Upper lobe of left lung (tissue), 6 donors: ENCODE measurements around the gene ZNF155. TPM values are rescaled to one million over a fixed set of nuclear protein-coding genes. Genes with fewer than 3 reads are reported as not detected.

Experiments
- ATAC-seq, 2 donors: fragments of 200-7000 bp; cut with Tn5 transposase; one replicate each; pipeline ENCODE4 v1.9.1; 2022; ENCODE audit warnings: mild to moderate bottlenecking in 2 of 2, moderate library complexity in 2 of 2; ENCODE audit not compliant: low FRiP score in 2 of 2
- DNase-seq, 2 donors: peaks; one replicate each; pipeline ENCODE4 v3.0.0-alpha.2; 2019 to 2020
- H3K27ac ChIP-seq, 4 donors: fragments of 200-600 bp; sonication (generic); one replicate each; pipeline ENCODE4 v1.5.1; 2016 to 2019
- H3K27me3 ChIP-seq, 4 donors: fragments of 200-600 bp; sonication (generic); one replicate each; pipeline ENCODE4 v1.5.1; 2017 to 2019
- H3K36me3 ChIP-seq, 4 donors: fragments of 200-600 bp; sonication (generic); one replicate each; pipeline ENCODE4 v1.5.1; 2016 to 2019
- H3K4me1 ChIP-seq, 4 donors: fragments of 200-600 bp; sonication (generic); one replicate each; pipeline ENCODE4 v1.5.1; 2018 to 2019
- H3K4me3 ChIP-seq, 4 donors: fragments of 200-600 bp; sonication (generic); one replicate each; pipeline ENCODE4 v1.5.1; 2017 to 2019; ENCODE audit warnings: mild to moderate bottlenecking in 2 of 4, moderate library complexity in 1 of 4
- H3K9me3 ChIP-seq, 4 donors: fragments of 200-600 bp; sonication (generic); one replicate each; pipeline ENCODE4 v1.5.1; 2018 to 2019
- EP300 ChIP-seq, 4 donors: sonication (generic); formaldehyde crosslinking; IDR thresholded peaks; one replicate each; pipeline ENCODE4 v1.5.1; 2017; ENCODE audit warnings: antibody characterized with exemption in 4 of 4, control low read depth in 2 of 4
- POLR2A ChIP-seq, 4 donors: fragments of 450-650 bp; IDR thresholded peaks; one replicate each; pipeline ENCODE4 v1.5.1; 2016 to 2017; ENCODE audit warnings: antibody characterized with exemption in 4 of 4, mild to moderate bottlenecking in 2 of 4
- POLR2AphosphoS5 ChIP-seq, 2 donors: sonication (generic); formaldehyde crosslinking; IDR thresholded peaks; one replicate each; pipeline ENCODE4 v1.5.1; 2017; ENCODE audit warnings: antibody characterized with exemption in 2 of 2
- WGBS, 2 donors: methylation state at CpG; one replicate each; pipeline ENCODE4 v1.1.5; 2017 to 2018; 5-methylcytosine and 5-hydroxymethylcytosine counted together
- total RNA-seq, 6 donors: library from RNA; depleted of rRNA in 4 of 6; stranded (reverse); fragments of >200 nt in 4 of 6; gene quantifications; one replicate each; pipeline versions ENCODE4 v1.1.0 to v1.2.1, GENCODE V29; 2016 to 2021
- TF ChIP-seq, protein P1 (sequence below), 6 experiments: fragments of 450-650 bp in 4 of 6; fragments of 200-600 bp in 2 of 6; sonication (generic) in 2 of 6; IDR thresholded peaks; one replicate each; pipeline ENCODE4 v1.5.1; 2016 to 2019; ENCODE audit warnings: antibody characterized with exemption in 6 of 6
- donor health status: DM: no; HTN: no; CAD: no; lungs with moderate emphysema.
- donor health status: DM: no; HTN: yes; CAD: no; lungs with severe emphysema.

Gene ZNF155
- total RNA-seq, 6 donors from 2014 or later, result 3.4 to 8.6 (median 5.7) TPM

DNA sequence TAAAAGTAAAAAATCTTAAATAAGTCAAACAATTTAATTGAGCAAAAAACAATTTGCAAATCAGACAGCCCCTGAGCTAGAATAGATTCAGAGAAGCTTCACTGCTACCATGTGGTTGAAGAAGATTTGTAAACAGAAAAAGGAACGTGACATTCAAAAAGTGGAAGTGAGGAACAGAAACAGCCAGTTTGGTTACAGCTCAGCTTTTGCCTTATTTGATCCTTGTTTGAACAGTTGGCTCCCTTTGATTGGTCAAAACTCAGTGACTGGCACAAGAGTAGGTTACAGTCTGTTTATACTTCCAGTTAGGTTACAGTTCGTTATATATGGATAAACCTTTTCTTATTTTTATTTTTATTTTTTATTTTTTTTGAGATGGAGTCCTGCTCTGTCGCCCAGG lies 27.2 kb upstream of the ZNF155 start:
- Histone ChIP-seq H3K27ac (no peak overlapping the region), H3K9me3 (peaks cover 51 to 73% (median 63%) of the 10 kb centered on the region in 4 donors), H3K27me3 (no peaks in the 10 kb centered on the region), H3K36me3 (peaks cover 0 to 12% (median 0%) of the 10 kb centered on the region in 4 donors), H3K4me1 (no peaks in the 10 kb centered on the region), H3K4me3 (no peak overlapping the region)
- WGBS, 2 donors, result 82 to 90% methylated on average over 3 of the region's 3 CpGs
- no peak for ATAC-seq
- TF ChIP-seq POLR2A (IDR thresholded peaks at IDR 0.05), result no peak
- TF ChIP-seq, protein P1, sequence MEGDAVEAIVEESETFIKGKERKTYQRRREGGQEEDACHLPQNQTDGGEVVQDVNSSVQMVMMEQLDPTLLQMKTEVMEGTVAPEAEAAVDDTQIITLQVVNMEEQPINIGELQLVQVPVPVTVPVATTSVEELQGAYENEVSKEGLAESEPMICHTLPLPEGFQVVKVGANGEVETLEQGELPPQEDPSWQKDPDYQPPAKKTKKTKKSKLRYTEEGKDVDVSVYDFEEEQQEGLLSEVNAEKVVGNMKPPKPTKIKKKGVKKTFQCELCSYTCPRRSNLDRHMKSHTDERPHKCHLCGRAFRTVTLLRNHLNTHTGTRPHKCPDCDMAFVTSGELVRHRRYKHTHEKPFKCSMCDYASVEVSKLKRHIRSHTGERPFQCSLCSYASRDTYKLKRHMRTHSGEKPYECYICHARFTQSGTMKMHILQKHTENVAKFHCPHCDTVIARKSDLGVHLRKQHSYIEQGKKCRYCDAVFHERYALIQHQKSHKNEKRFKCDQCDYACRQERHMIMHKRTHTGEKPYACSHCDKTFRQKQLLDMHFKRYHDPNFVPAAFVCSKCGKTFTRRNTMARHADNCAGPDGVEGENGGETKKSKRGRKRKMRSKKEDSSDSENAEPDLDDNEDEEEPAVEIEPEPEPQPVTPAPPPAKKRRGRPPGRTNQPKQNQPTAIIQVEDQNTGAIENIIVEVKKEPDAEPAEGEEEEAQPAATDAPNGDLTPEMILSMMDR (IDR thresholded peaks at IDR 0.05), result no peak
- no peak for TF ChIP-seq EP300 (IDR thresholded peaks at IDR 0.05)
- TF ChIP-seq POLR2AphosphoS5 (IDR thresholded peaks at IDR 0.05), result no peak
- DNase-seq, result no peak

DNA sequence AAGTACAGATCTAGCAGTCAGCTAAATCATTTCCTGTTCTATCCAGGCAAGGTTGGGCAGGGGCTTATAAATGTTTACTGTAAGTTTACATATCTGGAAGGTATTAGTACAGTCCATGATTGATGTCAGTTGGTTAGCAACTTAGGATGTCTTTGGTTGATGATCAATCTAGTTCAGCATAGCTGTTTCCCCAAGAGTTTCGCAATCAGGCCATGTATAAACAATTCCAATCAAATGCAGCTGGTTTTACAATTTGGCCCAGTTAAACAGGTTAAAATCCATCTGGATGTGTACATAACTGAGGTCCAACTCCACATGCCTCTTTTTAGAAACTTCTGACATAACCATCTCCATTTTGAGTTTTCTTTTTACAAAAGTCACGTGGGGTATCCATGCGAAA lies 26.1 kb upstream of the ZNF155 start:
- no peak for ATAC-seq

DNA sequence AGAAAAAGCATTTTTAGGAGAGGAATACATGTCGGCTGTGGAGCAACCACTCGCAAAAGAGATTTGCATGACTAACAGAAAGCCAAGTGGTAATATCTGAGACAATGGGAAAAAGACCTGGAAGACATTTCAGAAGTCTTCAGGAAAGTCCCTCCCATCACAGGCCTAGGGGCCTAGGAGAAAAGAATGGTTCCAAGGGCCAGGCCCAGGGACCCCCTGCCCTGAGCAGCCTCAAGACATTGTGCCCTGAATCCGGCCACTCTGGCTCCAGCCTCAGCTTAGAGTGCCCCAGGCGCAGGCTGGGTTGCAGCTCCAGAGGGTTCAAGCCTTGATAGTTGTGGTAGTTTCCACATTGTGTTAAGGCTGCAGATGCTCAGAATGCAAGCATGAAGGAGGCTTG lies 23.6 kb upstream of the ZNF155 start:
- no peak overlapping the region for H3K27ac ChIP-seq
- WGBS, 2 donors, result 64 to 68% methylated on average over 3 to 4 of the region's 4 CpGs
- no peak overlapping the region for H3K4me3 ChIP-seq
- peaks cover 7 to 34% (median 13%) of the 10 kb centered on the region in 4 donors for H3K36me3 ChIP-seq
- no peaks in the 10 kb centered on the region for H3K4me1 ChIP-seq
- no peak for ATAC-seq
- no peaks in the 10 kb centered on the region for H3K27me3 ChIP-seq
- no peak for DNase-seq
- peaks cover 76 to 97% (median 87%) of the 10 kb centered on the region in 4 donors for H3K9me3 ChIP-seq
- TF ChIP-seq, protein P1 (IDR thresholded peaks at IDR 0.05), result no peak
- no peak for TF ChIP-seq POLR2A (IDR thresholded peaks at IDR 0.05)
- no peak for TF ChIP-seq POLR2AphosphoS5 (IDR thresholded peaks at IDR 0.05)
- no peak for TF ChIP-seq EP300 (IDR thresholded peaks at IDR 0.05)

More for the DNA sequence above, 26.1 kb upstream of the ZNF155 start:
- Histone ChIP-seq H3K27me3 (no peaks in the 10 kb centered on the region), H3K4me1 (no peaks in the 10 kb centered on the region), H3K27ac (no peak overlapping the region), H3K36me3 (peaks cover 0 to 16% (median 1%) of the 10 kb centered on the region in 4 donors), H3K9me3 (peaks cover 57 to 83% (median 72%) of the 10 kb centered on the region in 4 donors), H3K4me3 (no peak overlapping the region)
- WGBS, 2 donors, result 97 to 99% methylated on average over 3 of the region's 3 CpGs
- TF ChIP-seq, protein P1 (IDR thresholded peaks at IDR 0.05), result no peak
- TF ChIP-seq POLR2A (IDR thresholded peaks at IDR 0.05) (no peak), POLR2AphosphoS5 (IDR thresholded peaks at IDR 0.05) (no peak), EP300 (IDR thresholded peaks at IDR 0.05) (no peak)
- no peak for DNase-seq

DNA sequence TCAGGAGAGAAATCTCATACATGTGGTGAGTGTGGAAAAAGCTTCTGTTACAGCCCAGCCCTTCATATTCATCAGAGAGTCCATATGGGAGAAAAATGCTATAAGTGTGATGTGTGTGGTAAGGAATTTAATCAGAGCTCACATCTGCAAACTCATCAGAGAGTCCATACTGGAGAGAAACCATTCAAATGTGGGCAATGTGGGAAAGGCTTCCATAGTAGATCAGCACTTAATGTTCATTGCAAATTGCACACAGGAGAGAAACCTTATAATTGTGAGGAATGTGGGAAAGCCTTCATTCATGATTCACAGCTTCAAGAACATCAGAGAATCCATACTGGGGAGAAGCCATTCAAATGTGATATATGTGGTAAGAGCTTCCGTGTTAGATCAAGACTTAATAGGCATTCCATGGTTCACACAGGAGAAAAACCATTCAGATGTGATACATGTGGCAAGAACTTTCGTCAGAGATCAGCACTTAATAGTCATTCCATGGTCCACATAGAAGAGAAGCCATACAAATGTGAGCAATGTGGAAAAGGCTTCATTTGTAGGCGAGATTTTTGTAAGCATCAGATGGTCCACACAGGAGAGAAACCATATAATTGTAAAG lies 17.8 kb upstream of the ZNF155 start:
- ATAC-seq (no peak), DNase-seq (no peak)
- Histone ChIP-seq H3K36me3 (peaks cover 19 to 77% (median 46%) of the 10 kb centered on the region in 4 donors), H3K4me3 (no peak overlapping the region), H3K27ac (no peak overlapping the region), H3K4me1 (no peaks in the 10 kb centered on the region), H3K27me3 (no peaks in the 10 kb centered on the region), H3K9me3 (peaks cover 89 to 99% (median 96%) of the 10 kb centered on the region in 4 donors)
- 92 to 97% methylated on average over 3 of the region's 3 CpGs for WGBS, 2 donors
- TF ChIP-seq POLR2A (IDR thresholded peaks at IDR 0.05), result no peak
- no peak for TF ChIP-seq EP300 (IDR thresholded peaks at IDR 0.05)
- TF ChIP-seq POLR2AphosphoS5 (IDR thresholded peaks at IDR 0.05), result no peak
- TF ChIP-seq, protein P1 (IDR thresholded peaks at IDR 0.05), result no peak

DNA sequence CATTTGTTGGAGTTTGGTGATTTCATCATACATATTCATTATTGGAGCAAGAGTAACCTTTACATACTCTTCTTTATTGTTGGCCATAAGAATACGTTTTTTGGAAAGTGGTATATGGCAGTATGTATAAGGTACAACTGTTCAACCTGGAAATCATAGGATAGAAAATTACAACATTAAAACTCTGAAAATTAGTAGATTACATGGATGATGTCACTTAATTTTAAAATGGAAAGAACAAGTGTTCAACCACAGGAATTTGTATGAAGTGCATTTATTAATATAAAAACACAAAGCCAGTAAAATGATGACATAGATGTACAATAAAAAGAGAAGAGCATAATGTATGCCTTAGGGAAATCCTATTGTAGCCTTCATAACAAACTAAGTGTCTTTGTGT lies 7.3 kb upstream of the ZNF155 start:
- no peak for DNase-seq
- Histone ChIP-seq H3K4me1 (no peaks in the 10 kb centered on the region), H3K4me3 (no peak overlapping the region), H3K27ac (no peak overlapping the region), H3K9me3 (peaks cover 60 to 87% (median 78%) of the 10 kb centered on the region in 4 donors), H3K36me3 (no peaks in the 10 kb centered on the region), H3K27me3 (no peaks in the 10 kb centered on the region)
- TF ChIP-seq, protein P1 (IDR thresholded peaks at IDR 0.05), result no peak
- TF ChIP-seq POLR2AphosphoS5 (IDR thresholded peaks at IDR 0.05) (no peak), EP300 (IDR thresholded peaks at IDR 0.05) (no peak), POLR2A (IDR thresholded peaks at IDR 0.05) (no peak)
- 89 to 97% methylated on average over 1 of the region's 1 CpG for WGBS, 2 donors
- no peak for ATAC-seq
